Measurements from ENCODE around the gene LAMC1.
"Not testable (repeated sequence)": the region's sequence is repeated elsewhere in the genome, so short reads cannot be mapped to it uniquely, and the experiment has no call there.

The LAMC1 gene

GRCh38 chr1:183043872-183044854 lies 20.9 kb downstream of the LAMC1 start:
- H3K27me3 Mint-ChIP-seq: no peaks in the 10 kb centered on the region
- peaks cover 12% of the 10 kb centered on the region for H3K4me1 Mint-ChIP-seq (ENCODE audit: low read depth)
- no peak overlapping the region for H3K4me3 Mint-ChIP-seq
- H3K27ac Mint-ChIP-seq: no peak overlapping the region
- H3K36me3 Mint-ChIP-seq (ENCODE audit: low read depth): no peaks in the 10 kb centered on the region
- intact Hi-C loops (cut with micrococcal nuclease): no loop called here
- no peaks in the 10 kb centered on the region for H3K9me3 Mint-ChIP-seq

DNA sequence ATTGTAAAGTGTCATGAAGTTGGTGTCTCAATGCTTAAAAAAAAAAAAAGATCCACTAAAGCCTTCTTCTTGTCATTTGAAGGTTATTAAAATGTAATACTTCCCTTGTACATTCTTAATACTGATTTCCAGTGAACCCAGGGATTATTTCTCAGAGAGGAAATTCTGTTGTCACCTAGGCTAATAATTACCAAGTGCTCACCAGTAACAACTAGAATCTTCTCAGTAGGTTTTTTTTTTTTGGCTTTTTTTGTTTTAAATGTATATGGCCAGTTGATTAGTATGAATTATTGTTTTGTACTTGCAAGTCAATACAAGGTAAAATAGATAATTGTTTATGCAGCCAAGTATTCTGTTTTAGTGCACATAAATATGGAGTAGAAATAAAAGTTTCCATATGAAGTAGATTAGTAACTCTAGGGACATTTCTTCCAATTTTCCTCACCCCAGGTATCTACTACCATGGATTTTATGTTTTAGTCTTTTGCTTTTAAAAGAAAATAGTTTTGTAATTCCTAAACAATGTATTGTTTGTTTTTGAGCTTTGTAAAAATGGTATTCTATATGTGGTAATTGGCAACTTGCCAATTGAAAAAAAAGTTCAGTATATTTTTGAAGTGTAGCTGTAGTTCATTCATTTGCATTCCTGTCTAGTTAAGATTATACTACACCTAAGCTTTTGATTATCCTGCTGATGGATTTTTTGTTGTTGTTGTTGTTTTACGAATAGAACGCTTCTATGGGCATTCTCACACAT lies 21.9 kb downstream of the LAMC1 start:
- H3K9me3 Mint-ChIP-seq: no peaks in the 10 kb centered on the region
- no peak overlapping the region for H3K27ac Mint-ChIP-seq
- intact Hi-C loops (cut with micrococcal nuclease): no loop called here
- H3K4me3 Mint-ChIP-seq: no peak overlapping the region
- H3K4me1 Mint-ChIP-seq (ENCODE audit: low read depth): peaks cover 6% of the 10 kb centered on the region
- H3K36me3 Mint-ChIP-seq (ENCODE audit: low read depth): no peaks in the 10 kb centered on the region
- H3K27me3 Mint-ChIP-seq: no peaks in the 10 kb centered on the region

- H3K9me3 Mint-ChIP-seq: no peaks in the 10 kb centered on the region
- no peak overlapping the region for H3K27ac Mint-ChIP-seq
- no peaks in the 10 kb centered on the region for H3K36me3 Mint-ChIP-seq (ENCODE audit: low read depth)
- peaks cover 3% of the 10 kb centered on the region for H3K27me3 Mint-ChIP-seq
- intact Hi-C loops (cut with micrococcal nuclease): no loop called here
- no peak overlapping the region for H3K4me3 Mint-ChIP-seq
- no peaks in the 10 kb centered on the region for H3K4me1 Mint-ChIP-seq (ENCODE audit: low read depth)
These were observed 25.2 kb downstream of the LAMC1 start for GRCh38 chr1:183048087-183049085.

GRCh38 chr1:183051546-183051945 lies 28.3 kb downstream of the LAMC1 start:
- no peaks in the 10 kb centered on the region for H3K4me1 Mint-ChIP-seq (ENCODE audit: low read depth)
- H3K4me3 Mint-ChIP-seq: no peak overlapping the region
- intact Hi-C loops (cut with micrococcal nuclease): no loop called here
- peaks cover 3% of the 10 kb centered on the region for H3K27me3 Mint-ChIP-seq
- no peaks in the 10 kb centered on the region for H3K9me3 Mint-ChIP-seq
- no peaks in the 10 kb centered on the region for H3K36me3 Mint-ChIP-seq (ENCODE audit: low read depth)
- H3K27ac Mint-ChIP-seq: no peak overlapping the region

GRCh38 chr1:183052861-183053260 lies 29.6 kb downstream of the LAMC1 start:
- H3K4me1 Mint-ChIP-seq (ENCODE audit: low read depth): no peaks in the 10 kb centered on the region
- H3K9me3 Mint-ChIP-seq: no peaks in the 10 kb centered on the region
- peaks cover 3% of the 10 kb centered on the region for H3K27me3 Mint-ChIP-seq
- H3K4me3 Mint-ChIP-seq: no peak overlapping the region
- intact Hi-C loops (cut with micrococcal nuclease): no loop called here
- H3K36me3 Mint-ChIP-seq (ENCODE audit: low read depth): no peaks in the 10 kb centered on the region
- H3K27ac Mint-ChIP-seq: no peak overlapping the region

- Mint-ChIP-seq H3K36me3 (ENCODE audit: low read depth) (no peaks in the 10 kb centered on the region), H3K9me3 (no peaks in the 10 kb centered on the region), H3K4me3 (no peak overlapping the region), H3K27ac (no peak overlapping the region), H3K4me1 (ENCODE audit: low read depth) (no peaks in the 10 kb centered on the region), H3K27me3 (no peaks in the 10 kb centered on the region)
- intact Hi-C loops (cut with micrococcal nuclease): no loop called here
These were observed 35.8 kb downstream of the LAMC1 start for GRCh38 chr1:183058851-183059502.

DNA sequence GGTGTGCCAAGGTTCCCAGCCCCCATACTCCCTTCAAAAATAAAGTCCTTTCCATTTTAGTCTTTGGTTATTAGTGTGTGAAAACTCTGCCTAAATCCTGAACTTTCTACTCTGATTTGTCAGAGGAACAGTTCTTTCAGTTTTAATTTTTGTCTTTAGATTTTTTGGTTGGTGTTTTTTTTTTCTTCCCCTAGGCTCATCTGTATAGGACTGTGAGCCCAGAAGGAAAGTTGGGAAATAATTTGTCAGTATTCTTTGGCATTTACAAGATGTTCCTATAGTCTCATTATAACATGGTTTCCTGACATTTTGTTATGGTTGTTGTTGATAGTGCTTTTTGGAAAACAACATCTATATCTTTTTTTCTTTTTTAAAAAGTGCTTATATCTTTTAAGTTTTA lies 38.0 kb downstream of the LAMC1 start:
- Mint-ChIP-seq H3K4me1 (ENCODE audit: low read depth) (no peaks in the 10 kb centered on the region), H3K9me3 (no peaks in the 10 kb centered on the region), H3K27ac (no peak overlapping the region), H3K27me3 (no peaks in the 10 kb centered on the region), H3K36me3 (ENCODE audit: low read depth) (no peaks in the 10 kb centered on the region), H3K4me3 (no peak overlapping the region)
- intact Hi-C loops (cut with micrococcal nuclease): no loop called here

- H3K36me3 Mint-ChIP-seq (ENCODE audit: low read depth): no peaks in the 10 kb centered on the region
- intact Hi-C loops (cut with micrococcal nuclease): no loop called here
- H3K27ac Mint-ChIP-seq: no peak overlapping the region
- no peak overlapping the region for H3K4me3 Mint-ChIP-seq
- H3K9me3 Mint-ChIP-seq: no peaks in the 10 kb centered on the region
- no peaks in the 10 kb centered on the region for H3K4me1 Mint-ChIP-seq (ENCODE audit: low read depth)
- no peaks in the 10 kb centered on the region for H3K27me3 Mint-ChIP-seq
These were observed 40.1 kb downstream of the LAMC1 start for GRCh38 chr1:183063349-183063748.

DNA sequence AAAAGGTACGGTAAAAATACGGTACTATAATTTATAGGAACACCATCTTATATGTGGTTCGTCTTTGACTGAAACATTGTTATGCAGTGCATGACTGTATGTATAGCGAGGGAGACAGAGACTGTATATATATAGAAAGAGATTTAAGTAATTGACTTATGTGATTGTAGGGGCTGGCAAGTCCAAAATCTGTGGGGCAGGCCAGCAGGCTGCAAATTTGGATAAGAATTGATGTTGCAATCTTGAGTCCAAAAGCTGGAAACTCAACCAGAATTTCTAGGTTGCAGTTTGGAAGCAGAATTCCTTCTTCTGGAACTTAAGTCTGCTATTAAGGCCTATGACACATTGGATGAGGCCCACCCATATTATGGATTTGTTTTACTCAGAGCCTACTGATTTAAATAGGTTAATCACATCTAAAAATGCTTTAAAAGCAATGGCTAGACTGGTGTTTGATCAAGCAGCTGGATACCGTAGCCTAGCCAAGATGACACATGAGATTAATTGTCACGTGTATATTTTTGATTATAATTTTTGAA lies 42.0 kb downstream of the LAMC1 start:
- Mint-ChIP-seq H3K9me3 (no peaks in the 10 kb centered on the region), H3K4me3 (no peak overlapping the region), H3K27me3 (no peaks in the 10 kb centered on the region), H3K27ac (no peak overlapping the region), H3K4me1 (ENCODE audit: low read depth) (no peaks in the 10 kb centered on the region), H3K36me3 (ENCODE audit: low read depth) (no peaks in the 10 kb centered on the region)
- intact Hi-C loops (cut with micrococcal nuclease): no loop called here

DNA sequence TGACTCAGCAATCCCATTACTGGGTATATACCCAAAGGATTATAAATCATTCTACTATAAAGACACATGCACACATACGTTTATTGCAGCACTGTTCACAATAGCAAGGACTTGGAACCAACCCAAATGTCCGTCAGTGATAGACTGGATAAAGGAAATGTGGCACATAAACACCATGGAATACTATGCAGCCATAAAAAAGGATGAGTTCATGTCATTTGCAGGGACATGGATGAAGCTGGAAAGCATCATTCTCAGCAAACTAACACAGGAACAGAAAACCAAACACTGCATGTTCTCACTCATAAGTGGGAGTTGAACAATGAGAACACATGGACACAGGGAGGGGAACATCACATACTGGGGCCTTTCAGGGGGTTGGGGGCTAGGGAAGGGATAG lies 43.2 kb downstream of the LAMC1 start:
- H3K27me3 Mint-ChIP-seq, H3K4me3 Mint-ChIP-seq: not testable (repeated sequence)
- peaks cover 12% of the 10 kb centered on the region for H3K4me1 Mint-ChIP-seq (ENCODE audit: low read depth)

GRCh38 chr1:183069562-183070216 lies 46.5 kb downstream of the LAMC1 start:
- Mint-ChIP-seq H3K4me3 (no peak overlapping the region), H3K27ac (no peak overlapping the region), H3K4me1 (ENCODE audit: low read depth) (peaks cover 14% of the 10 kb centered on the region), H3K36me3 (ENCODE audit: low read depth) (no peaks in the 10 kb centered on the region), H3K9me3 (no peaks in the 10 kb centered on the region), H3K27me3 (no peaks in the 10 kb centered on the region)
- intact Hi-C loops (cut with micrococcal nuclease): no loop called here

More for the DNA sequence above, 43.2 kb downstream of the LAMC1 start:
- H3K36me3 Mint-ChIP-seq (ENCODE audit: low read depth); intact Hi-C loops (cut with micrococcal nuclease); H3K9me3 Mint-ChIP-seq; H3K27ac Mint-ChIP-seq: not testable (repeated sequence)

- intact Hi-C loops (cut with micrococcal nuclease): no loop called here
- no peak overlapping the region for H3K4me3 Mint-ChIP-seq
- H3K27me3 Mint-ChIP-seq: no peaks in the 10 kb centered on the region
- no peaks in the 10 kb centered on the region for H3K9me3 Mint-ChIP-seq
- no peaks in the 10 kb centered on the region for H3K36me3 Mint-ChIP-seq (ENCODE audit: low read depth)
- peaks cover 14% of the 10 kb centered on the region for H3K4me1 Mint-ChIP-seq (ENCODE audit: low read depth)
- no peak overlapping the region for H3K27ac Mint-ChIP-seq
These were observed 47.2 kb downstream of the LAMC1 start for GRCh38 chr1:183070234-183070922.
